H9 (cell line): ENCODE results near the gene BTG4. TPM values are rescaled to one million over a fixed set of nuclear protein-coding genes. Genes with fewer than 3 reads are reported as not detected.

ENCODE experiments used
- DNase-seq: peaks from one replicate; pipeline ENCODE4 v3.0.0-alpha.2; 2017
- H2AFZ ChIP-seq: one replicate; pipeline ENCODE4 v1.6.1; 2013; ENCODE audit warnings: mild to moderate bottlenecking, low read length, control low read depth, moderate library complexity
- H2AK5ac ChIP-seq: 2 replicates; pipeline ENCODE4 v1.6.1; 2013; ENCODE audit warnings: low read length, control low read depth, mixed read lengths; ENCODE audit not compliant: insufficient read length
- H2BK120ac ChIP-seq: one replicate; pipeline ENCODE4 v1.6.1; 2013; ENCODE audit warnings: low read depth, mild to moderate bottlenecking, low read length, control low read depth, inconsistent platforms; ENCODE audit not compliant: poor library complexity, severe bottlenecking
- H2BK12ac ChIP-seq: 2 replicates; pipeline ENCODE4 v1.6.1; 2013; ENCODE audit warnings: low read length, control low read depth, mixed read lengths, low read depth; ENCODE audit not compliant: insufficient read length
- H2BK15ac ChIP-seq: 2 replicates; pipeline ENCODE4 v1.6.1; 2013; ENCODE audit warnings: low read depth, low read length, control low read depth
- H2BK20ac ChIP-seq: one replicate; pipeline ENCODE4 v1.6.1; 2013; ENCODE audit warnings: low read depth, mild to moderate bottlenecking, low read length, control low read depth, inconsistent platforms; ENCODE audit not compliant: poor library complexity, severe bottlenecking
- H2BK5ac ChIP-seq: 2 replicates; pipeline ENCODE4 v1.6.1; 2013; ENCODE audit warnings: low read length, control low read depth, mixed read lengths; ENCODE audit not compliant: insufficient read length
- H3K14ac ChIP-seq: 2 replicates; pipeline ENCODE4 v1.6.1; 2013; ENCODE audit warnings: low read length, control low read depth; ENCODE audit not compliant: insufficient read depth
- H3K18ac ChIP-seq: 2 replicates; pipeline ENCODE4 v1.6.1; 2013; ENCODE audit warnings: low read depth, mild to moderate bottlenecking, mixed read lengths, low read length, control low read depth; ENCODE audit not compliant: insufficient read length
- H3K23ac ChIP-seq: 2 replicates; pipeline ENCODE4 v1.6.1; 2013; ENCODE audit warnings: low read length, control low read depth, mixed read lengths, low read depth; ENCODE audit not compliant: insufficient read length
- H3K23me2 ChIP-seq: 2 replicates; pipeline ENCODE4 v1.6.1; 2013; ENCODE audit warnings: low read depth, mild to moderate bottlenecking, mixed read lengths, low read length, control low read depth; ENCODE audit not compliant: insufficient read length, poor library complexity, severe bottlenecking
- H3K27ac ChIP-seq: 2 replicates; pipeline ENCODE4 v1.5.1; 2013; ENCODE audit warnings: low read length, control low read depth, mixed read lengths, low read depth; ENCODE audit not compliant: insufficient read length
- H3K27me3 ChIP-seq: 2 replicates; pipeline ENCODE4 v1.6.1; 2013; ENCODE audit warnings: low read length, control low read depth, inconsistent platforms; ENCODE audit not compliant: insufficient read depth
- H3K4ac ChIP-seq: 2 replicates; pipeline ENCODE4 v1.6.1; 2013; ENCODE audit warnings: low read depth, mild to moderate bottlenecking, control low read depth, inconsistent platforms, low read length, moderate library complexity
- H3K4me1 ChIP-seq: 2 replicates; pipeline ENCODE4 v1.6.1; 2013; ENCODE audit warnings: low read length, control low read depth, inconsistent platforms; ENCODE audit not compliant: insufficient read depth
- H3K4me2 ChIP-seq: 2 replicates; pipeline ENCODE4 v1.6.1; 2013; ENCODE audit warnings: low read length, control low read depth, mixed read lengths; ENCODE audit not compliant: insufficient read length, insufficient read depth
- H3K56ac ChIP-seq: 2 replicates; pipeline ENCODE4 v1.6.1; 2013; ENCODE audit warnings: low read depth, mild to moderate bottlenecking, mixed read lengths, low read length, control low read depth; ENCODE audit not compliant: insufficient read length
- H3K79me1 ChIP-seq: 2 replicates; pipeline ENCODE4 v1.6.1; 2013; ENCODE audit warnings: low read depth, mild to moderate bottlenecking, moderate library complexity, low read length, control low read depth, inconsistent platforms; ENCODE audit not compliant: insufficient read depth, poor library complexity, severe bottlenecking
- H3K79me2 ChIP-seq: 2 replicates; pipeline ENCODE4 v1.6.1; 2013; ENCODE audit warnings: low read length, control low read depth, inconsistent platforms; ENCODE audit not compliant: insufficient read depth
- H3K9ac ChIP-seq: 2 replicates; pipeline ENCODE4 v1.6.1; 2013; ENCODE audit warnings: low read length, control low read depth, mixed read lengths; ENCODE audit not compliant: insufficient read length; ENCODE audit errors: extremely low read depth
- H3K9me3 ChIP-seq: one replicate; pipeline ENCODE4 v1.6.1; 2013; ENCODE audit warnings: low read depth, low read length, inconsistent platforms; ENCODE audit not compliant: control insufficient read depth
- H3T11ph ChIP-seq: one replicate; pipeline ENCODE4 v1.6.1; 2013; ENCODE audit warnings: mild to moderate bottlenecking, low read length, control low read depth, inconsistent platforms
- H4K20me1 ChIP-seq: one replicate; pipeline ENCODE4 v1.6.1; 2013; ENCODE audit not compliant: control insufficient read depth, insufficient read length, insufficient read depth
- H4K5ac ChIP-seq: 2 replicates; pipeline ENCODE4 v1.6.1; 2013; ENCODE audit warnings: low read depth, mild to moderate bottlenecking, mixed read lengths, low read length, control low read depth; ENCODE audit not compliant: insufficient read length
- H4K8ac ChIP-seq: replicated peaks from 2 replicates; pipeline ENCODE4 v1.6.1; 2013; ENCODE audit warnings: low read length, control low read depth, mixed read lengths, low read depth; ENCODE audit not compliant: insufficient read length
- H4K91ac ChIP-seq: 2 replicates; pipeline ENCODE4 v1.6.1; 2013; ENCODE audit warnings: low read depth, mild to moderate bottlenecking, moderate library complexity, mixed read lengths, low read length, control low read depth; ENCODE audit not compliant: insufficient read length
- H3K27ac Mint-ChIP-seq, 3 experiments: 2 replicates in 2 of 3; 3 replicates in 1 of 3; pipeline ENCODE4 v1.8.0; 2020 to 2021; ENCODE audit warnings: mixed read lengths in 3 of 3, mild to moderate bottlenecking in 1 of 3, moderate library complexity in 1 of 3
- H3K27me3 Mint-ChIP-seq: 2 replicates; pipeline ENCODE4 v1.8.0; 2021; ENCODE audit warnings: low read depth, mild to moderate bottlenecking, moderate library complexity, mixed read lengths
- H3K36me3 Mint-ChIP-seq, 3 experiments: 2 replicates in 2 of 3; 3 replicates in 1 of 3; pipeline ENCODE4 v1.8.0; 2020 to 2021; ENCODE audit warnings: low read depth in 3 of 3, mixed read lengths in 3 of 3; ENCODE audit not compliant: insufficient read depth in 1 of 3
- H3K4me1 Mint-ChIP-seq, 2 experiments: 2 replicates each; pipeline ENCODE4 v1.8.0; 2020; ENCODE audit warnings: mixed read lengths in 2 of 2
- H3K4me3 Mint-ChIP-seq, 2 experiments: 2 replicates in 1 of 2; 3 replicates in 1 of 2; pipeline ENCODE4 v1.8.0; 2020 to 2021; ENCODE audit warnings: mild to moderate bottlenecking in 2 of 2, mixed read lengths in 2 of 2, moderate library complexity in 1 of 2
- H3K9me3 Mint-ChIP-seq, 2 experiments: 2 replicates in 1 of 2; 3 replicates in 1 of 2; pipeline ENCODE4 v1.8.0; 2020; ENCODE audit warnings: mild to moderate bottlenecking in 2 of 2, mixed read lengths in 2 of 2, moderate library complexity in 1 of 2
- CTCF ChIP-seq: fragments of 200-600 bp; sonication (generic); conservative IDR thresholded peaks from 3 replicates; pipeline ENCODE4 v1.8.0; 2021; ENCODE audit warnings: antibody characterized with exemption, mild to moderate bottlenecking
- total RNA-seq: library from RNA; stranded (reverse); gene quantifications from 2 replicates; pipeline ENCODE4 v1.2.1, GENCODE V29; 2021

Gene BTG4
- total RNA-seq, 1 experiment from 2014 or later: not detected

- Mint-ChIP-seq H3K4me3 (no peak overlapping the region), H3K36me3 (peaks cover 0 to 10% (median 0%) of the 10 kb centered on the region in 3 experiments; a peak in 3 of 7 replicates), H3K9me3 (peaks cover 12 to 15% of the 10 kb centered on the region in 2 experiments), H3K27me3 (no peaks in the 10 kb centered on the region; the same call in 1 of the 2 replicates), H3K4me1 (no peaks in the 10 kb centered on the region), H3K27ac (no peak overlapping the region)
- Histone ChIP-seq H2AFZ (no peak overlapping the region), H2BK15ac (no peak overlapping the region), H3K79me2 (no peaks in the 10 kb centered on the region), H2BK5ac (no peak overlapping the region), H3K4me2 (no peak overlapping the region), H3K9ac (no peak overlapping the region), H3K27ac (no peak overlapping the region), H3K9me3 (no peaks in the 10 kb centered on the region), H3K23me2 (no peaks in the 10 kb centered on the region), H3K4ac (no peak overlapping the region), H3K27me3 (no peaks in the 10 kb centered on the region), H3K4me1 (no peaks in the 10 kb centered on the region), H2AK5ac (no peak overlapping the region), H2BK12ac (no peak overlapping the region), H3K79me1 (no peaks in the 10 kb centered on the region), H3K18ac (no peak overlapping the region), H3K23ac (no peak overlapping the region), H4K5ac (no peak overlapping the region), H2BK120ac (no peak overlapping the region), H3T11ph (no peak overlapping the region), H3K14ac (no peak overlapping the region), H4K91ac (no peak overlapping the region), H2BK20ac (no peak overlapping the region), H3K56ac (no peak overlapping the region), H4K20me1 (no peaks in the 10 kb centered on the region), H4K8ac (no peak overlapping the region)
- no peak for DNase-seq
- TF ChIP-seq CTCF: no peak
These were observed 28.8 kb downstream of the BTG4 start for GRCh38 chr11:111483431-111483830.
